ENCODE data around the gene HIRA. TPM values are rescaled to one million over a fixed set of nuclear protein-coding genes. Genes with fewer than 3 reads are reported as not detected.

HIRA gene
- total RNA-seq, 4 donors from 2014 or later, result 14.8 to 23.0 (median 17.2) TPM

- TF ChIP-seq CTCF (IDR thresholded peaks at IDR 0.05; ENCODE audit: low read depth), result no peak
These were observed 144.3 kb downstream of the HIRA start for GRCh38 chr22:19287076-19287707.

- TF ChIP-seq CTCF (IDR thresholded peaks at IDR 0.05; ENCODE audit: low read depth), result no peak
These were observed 145.7 kb downstream of the HIRA start for GRCh38 chr22:19285831-19286230.

Small RNAs within 50 kb of the gene (small RNA-seq; reads per million reads assigned to genes)
- not detected for gene RN7SL168P

Other genes with a start within 250 kb of the HIRA start
- 10 to 100 TPM in 3 of 4 donors, 1 to 10 TPM in 1; 7.3 to 23.2 (median 16.5) TPM for gene CLTCL1, start 140.0 kb downstream of the HIRA start, total RNA-seq
- gene MRPL40, start 812 bp upstream of the HIRA start, total RNA-seq, result 10 to 100 TPM; 21.8 to 28.8 (median 25.5) TPM
- gene C22orf39, start 16.0 kb upstream of the HIRA start, total RNA-seq, result 10 to 100 TPM; 45.4 to 81.8 (median 62.3) TPM
- 10 to 100 TPM; 33.9 to 43.6 (median 35.4) TPM for gene UFD1, start 47.5 kb upstream of the HIRA start, total RNA-seq
- under 1 TPM in 1 of 4 donors, not detected in 3; 0.34 TPM for gene CDC45, start 48.2 kb upstream of the HIRA start, total RNA-seq
- gene CLDN5, start 92.7 kb upstream of the HIRA start, total RNA-seq, result 100 to 1,000 TPM in 3 of 4 donors, 10 to 100 TPM in 1; 66.3 to 362 (median 129) TPM